HG03045 (cell line): ENCODE measurements around the gene ONECUT3.

ENCODE experiments used
- ATAC-seq: cut with Tn5 transposase; IDR thresholded peaks from one replicate; pipeline ENCODE4 v1.9.1; 2021; ENCODE audit warnings: mild to moderate bottlenecking, moderate library complexity; ENCODE audit not compliant: unreplicated experiment

ONECUT3 gene

GRCh38 chr19:1828279-1829238, 75.3 kb downstream of the ONECUT3 start:
- no peak for ATAC-seq

DNA sequence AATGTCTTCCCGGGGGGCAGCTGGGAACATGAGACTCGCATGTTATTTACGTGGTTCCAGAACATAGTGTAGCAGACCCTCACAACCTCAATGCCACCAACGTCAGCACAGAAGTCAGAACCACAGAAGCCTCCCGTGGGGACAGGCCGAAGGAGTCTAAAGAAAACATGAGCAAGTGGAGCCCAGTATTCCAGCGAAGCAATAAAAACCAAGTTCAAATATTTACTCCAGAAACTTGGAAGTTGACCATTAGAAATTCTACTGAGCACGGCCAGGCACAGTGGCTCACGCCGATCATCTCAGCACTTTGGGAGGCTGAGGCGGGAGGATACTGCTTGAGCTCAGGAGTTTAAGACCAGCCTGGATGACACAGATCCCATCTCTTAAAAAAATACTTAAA, 76.7 kb downstream of the ONECUT3 start:
- no peak for ATAC-seq

GRCh38 chr19:1830568-1830967, 77.3 kb downstream of the ONECUT3 start:
- no peak for ATAC-seq
